PFSK-1 (cell line): ENCODE data around the gene PRDM9.

Experiments
- FOXP2 ChIP-seq: optimal IDR thresholded peaks from 2 replicates; pipeline ENCODE3; 2011; ENCODE audit warnings: borderline replicate concordance, control low read depth, inconsistent platforms; ENCODE audit not compliant: insufficient read depth; ENCODE audit errors: extremely low read length, extremely low read depth
- POLR2AphosphoS5 ChIP-seq: IDR thresholded peaks from 2 replicates; pipeline ENCODE4 v1.6.1; 2012; ENCODE audit warnings: low read depth, mild to moderate bottlenecking, control low read depth, low read length, moderate library complexity
- SIN3A ChIP-seq: IDR thresholded peaks from 2 replicates; pipeline ENCODE4 v1.6.1; 2012; ENCODE audit warnings: mild to moderate bottlenecking, low read length, moderate library complexity, borderline replicate concordance; ENCODE audit not compliant: insufficient read depth
- TAF1 ChIP-seq: IDR thresholded peaks from 2 replicates; pipeline ENCODE4 v1.6.1; 2012; ENCODE audit warnings: low read length, control low read depth, borderline replicate concordance; ENCODE audit not compliant: insufficient read depth
- TF ChIP-seq, protein P1 (sequence below), 2 experiments: IDR thresholded peaks; 2 replicates each; pipeline versions ENCODE4 v1.6.1 to v1.8.0; 2011 to 2012; ENCODE audit warnings: low read depth in 2 of 2, low read length in 2 of 2, control low read depth in 1 of 2, inconsistent platforms in 1 of 2, mild to moderate bottlenecking in 1 of 2, moderate library complexity in 1 of 2; ENCODE audit not compliant: insufficient read depth in 1 of 2

DNA sequence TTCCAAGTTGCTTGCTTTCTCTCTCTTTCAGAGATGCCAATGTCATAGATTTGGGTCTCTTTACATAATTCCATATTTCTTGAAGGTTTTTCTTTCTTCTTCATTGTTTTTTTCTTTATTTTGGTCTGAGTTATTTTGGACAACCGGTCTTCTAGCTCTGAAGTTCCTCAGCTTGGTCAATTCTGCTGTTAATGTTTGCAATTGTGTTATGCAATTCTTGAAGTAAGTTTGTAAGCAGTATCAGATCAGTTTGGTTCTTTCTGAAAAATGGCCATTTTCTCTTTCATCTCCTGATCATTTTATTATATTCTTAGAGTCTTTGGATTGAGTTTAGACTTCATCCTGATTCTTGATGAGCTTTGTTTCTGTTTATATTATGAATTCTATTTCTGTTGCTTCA is 16.4 kb upstream of the PRDM9 start:
- TF ChIP-seq POLR2AphosphoS5 = no peak
- TF ChIP-seq SIN3A = no peak
- TF ChIP-seq, protein P1, sequence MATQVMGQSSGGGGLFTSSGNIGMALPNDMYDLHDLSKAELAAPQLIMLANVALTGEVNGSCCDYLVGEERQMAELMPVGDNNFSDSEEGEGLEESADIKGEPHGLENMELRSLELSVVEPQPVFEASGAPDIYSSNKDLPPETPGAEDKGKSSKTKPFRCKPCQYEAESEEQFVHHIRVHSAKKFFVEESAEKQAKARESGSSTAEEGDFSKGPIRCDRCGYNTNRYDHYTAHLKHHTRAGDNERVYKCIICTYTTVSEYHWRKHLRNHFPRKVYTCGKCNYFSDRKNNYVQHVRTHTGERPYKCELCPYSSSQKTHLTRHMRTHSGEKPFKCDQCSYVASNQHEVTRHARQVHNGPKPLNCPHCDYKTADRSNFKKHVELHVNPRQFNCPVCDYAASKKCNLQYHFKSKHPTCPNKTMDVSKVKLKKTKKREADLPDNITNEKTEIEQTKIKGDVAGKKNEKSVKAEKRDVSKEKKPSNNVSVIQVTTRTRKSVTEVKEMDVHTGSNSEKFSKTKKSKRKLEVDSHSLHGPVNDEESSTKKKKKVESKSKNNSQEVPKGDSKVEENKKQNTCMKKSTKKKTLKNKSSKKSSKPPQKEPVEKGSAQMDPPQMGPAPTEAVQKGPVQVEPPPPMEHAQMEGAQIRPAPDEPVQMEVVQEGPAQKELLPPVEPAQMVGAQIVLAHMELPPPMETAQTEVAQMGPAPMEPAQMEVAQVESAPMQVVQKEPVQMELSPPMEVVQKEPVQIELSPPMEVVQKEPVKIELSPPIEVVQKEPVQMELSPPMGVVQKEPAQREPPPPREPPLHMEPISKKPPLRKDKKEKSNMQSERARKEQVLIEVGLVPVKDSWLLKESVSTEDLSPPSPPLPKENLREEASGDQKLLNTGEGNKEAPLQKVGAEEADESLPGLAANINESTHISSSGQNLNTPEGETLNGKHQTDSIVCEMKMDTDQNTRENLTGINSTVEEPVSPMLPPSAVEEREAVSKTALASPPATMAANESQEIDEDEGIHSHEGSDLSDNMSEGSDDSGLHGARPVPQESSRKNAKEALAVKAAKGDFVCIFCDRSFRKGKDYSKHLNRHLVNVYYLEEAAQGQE (IDR thresholded peaks at IDR 0.05; ENCODE audit: insufficient read depth in 1 of 2, low read depth in 2 of 2, low read length in 2 of 2) = no peak
- TF ChIP-seq FOXP2 = no peak
- no peak for TF ChIP-seq TAF1
